GM19035 (cell line): ENCODE data around the gene ZNF501.

Experiments
- ATAC-seq: cut with Tn5 transposase; IDR thresholded peaks from one replicate; pipeline ENCODE4 v1.9.1; 2021; ENCODE audit not compliant: unreplicated experiment

ZNF501 gene

GRCh38 chr3:44729384-44729910, at the start of gene ZNF501:
TSS of gene ZNF501 (plus strand) at chr3:44729635. CDS start at chr3:44734422, 4,787 bp downstream.
- peak; percentile 88 for ATAC-seq

GRCh38 chr3:44680921-44681455, 48.4 kb upstream of the ZNF501 start:
- ATAC-seq: no peak

GRCh38 chr3:44682182-44682896, 47.1 kb upstream of the ZNF501 start:
- no peak for ATAC-seq

- ATAC-seq: peak; percentile 89
Observed at GRCh38 chr3:44685128-44685800, 44.2 kb upstream of the ZNF501 start.

GRCh38 chr3:44687898-44688297, 41.5 kb upstream of the ZNF501 start:
- no peak for ATAC-seq

GRCh38 chr3:44712455-44713075, 16.9 kb upstream of the ZNF501 start, which contains the start of gene ZNF502:
TSS of gene ZNF502 (plus strand) at chr3:44712660. CDS start at chr3:44720262, 7,602 bp downstream.
- ATAC-seq: no peak

GRCh38 chr3:44721231-44722102, 8.0 kb upstream of the ZNF501 start:
- ATAC-seq: no peak

- no peak for ATAC-seq
Observed at GRCh38 chr3:44722103-44722401, 7.4 kb upstream of the ZNF501 start.

- ATAC-seq: no peak
Observed at GRCh38 chr3:44734646-44735168, 5.3 kb downstream of the ZNF501 start.

- no peak for ATAC-seq
Observed at GRCh38 chr3:44761101-44761423, 31.6 kb downstream of the ZNF501 start.

GRCh38 chr3:44761424-44762169, 32.2 kb downstream of the ZNF501 start, which contains the start of the genes KIAA1143 and KIF15:
TSS of gene KIAA1143 (minus strand) at chr3:44761619. CDS start at chr3:44761602, 17 bp downstream.
TSS of gene KIF15 (plus strand) at chr3:44761794. CDS start at chr3:44761866, 72 bp downstream.
- peak; percentile 95 for ATAC-seq

GRCh38 chr3:44762170-44762677, 32.8 kb downstream of the ZNF501 start:
- ATAC-seq: peak; percentile 5

- ATAC-seq: no peak
Observed at GRCh38 chr3:44762690-44763089, 33.3 kb downstream of the ZNF501 start.

- no peak for ATAC-seq
Observed at GRCh38 chr3:44764248-44764647, 34.8 kb downstream of the ZNF501 start.

- no peak for ATAC-seq
Observed at GRCh38 chr3:44771424-44772098, 42.1 kb downstream of the ZNF501 start.

- ATAC-seq: no peak
Observed at GRCh38 chr3:44772099-44772442, 42.6 kb downstream of the ZNF501 start.

- no peak for ATAC-seq
Observed at GRCh38 chr3:44782891-44783290, 53.5 kb downstream of the ZNF501 start.
